WERI-Rb-1 (cell line): ENCODE results near the gene PRKCB.

Source experiments
- DNase-seq: peaks from one replicate; pipeline ENCODE4 v3.0.0-alpha.2; 2020
- H3K27ac ChIP-seq: fragments of 250-450 bp; sonication (Bioruptor Pico); 2 replicates; pipeline ENCODE4 v1.5.1; 2020; ENCODE audit warnings: mild to moderate bottlenecking, moderate library complexity
- H3K27me3 ChIP-seq: fragments of 250-450 bp; sonication (Bioruptor Pico); 2 replicates; pipeline ENCODE4 v1.5.1; 2021; ENCODE audit warnings: mild to moderate bottlenecking, low read depth, moderate library complexity; ENCODE audit not compliant: insufficient read depth, severe bottlenecking
- H3K36me3 ChIP-seq: fragments of 250-450 bp; sonication (Bioruptor Pico); 2 replicates; pipeline ENCODE4 v1.5.1; 2020; ENCODE audit warnings: mild to moderate bottlenecking, moderate library complexity
- H3K4me3 ChIP-seq: 2 replicates; pipeline ENCODE4 v1.5.1; 2011; ENCODE audit warnings: low read depth, mild to moderate bottlenecking, control low read depth, low read length
- H3K9me3 ChIP-seq: fragments of 250-450 bp; sonication (Bioruptor Pico); 2 replicates; pipeline ENCODE4 v1.5.1; 2021; ENCODE audit warnings: mild to moderate bottlenecking, moderate library complexity; ENCODE audit not compliant: severe bottlenecking
- CTCF ChIP-seq: IDR thresholded peaks from 2 replicates; pipeline ENCODE4 v1.5.1; 2011; ENCODE audit warnings: low read depth, mild to moderate bottlenecking, control low read depth, inconsistent platforms, low read length

PRKCB gene

GRCh38 chr16:23902034-23902747 lies 66.4 kb downstream of the PRKCB start:
- H3K27me3 ChIP-seq: no peaks in the 10 kb centered on the region
- H3K27ac ChIP-seq: no peak overlapping the region
- H3K4me3 ChIP-seq: no peak overlapping the region
- no peak for TF ChIP-seq CTCF
- no peaks in the 10 kb centered on the region for H3K9me3 ChIP-seq
- no peaks in the 10 kb centered on the region for H3K36me3 ChIP-seq
- DNase-seq: no peak

GRCh38 chr16:23902748-23903414 lies 67.1 kb downstream of the PRKCB start:
- Histone ChIP-seq H3K27ac (no peak overlapping the region), H3K4me3 (no peak overlapping the region), H3K27me3 (no peaks in the 10 kb centered on the region), H3K9me3 (no peaks in the 10 kb centered on the region), H3K36me3 (no peaks in the 10 kb centered on the region)
- DNase-seq: no peak
- TF ChIP-seq CTCF: no peak

GRCh38 chr16:23905027-23905426 lies 69.2 kb downstream of the PRKCB start:
- DNase-seq: no peak
- Histone ChIP-seq H3K9me3 (no peaks in the 10 kb centered on the region), H3K27me3 (no peaks in the 10 kb centered on the region), H3K36me3 (no peaks in the 10 kb centered on the region), H3K27ac (no peak overlapping the region), H3K4me3 (no peak overlapping the region)
- no peak for TF ChIP-seq CTCF

GRCh38 chr16:23907457-23907902 lies 71.7 kb downstream of the PRKCB start:
- H3K4me3 ChIP-seq: no peak overlapping the region
- no peak for DNase-seq
- H3K36me3 ChIP-seq: no peaks in the 10 kb centered on the region
- no peaks in the 10 kb centered on the region for H3K27me3 ChIP-seq
- TF ChIP-seq CTCF: no peak
- H3K9me3 ChIP-seq: no peaks in the 10 kb centered on the region
- no peak overlapping the region for H3K27ac ChIP-seq

GRCh38 chr16:23907903-23908302 lies 72.1 kb downstream of the PRKCB start:
- no peak for TF ChIP-seq CTCF
- Histone ChIP-seq H3K27me3 (no peaks in the 10 kb centered on the region), H3K27ac (no peak overlapping the region), H3K36me3 (no peaks in the 10 kb centered on the region), H3K4me3 (no peak overlapping the region), H3K9me3 (no peaks in the 10 kb centered on the region)
- no peak for DNase-seq
